ENCODE data around the gene AANAT.
"Not testable (repeated sequence)": the region's sequence is repeated elsewhere in the genome, so short reads cannot be mapped to it uniquely, and the experiment has no call there.

AANAT gene

GRCh38 chr17:76508472-76509063, 41.2 kb downstream of the AANAT start:
- not testable (repeated sequence) for DNase-seq

GRCh38 chr17:76510831-76511244, 43.4 kb downstream of the AANAT start:
- no peak for DNase-seq

- no peak for DNase-seq
These were observed 44.4 kb downstream of the AANAT start for GRCh38 chr17:76511668-76512365.

GRCh38 chr17:76512366-76513305, 45.2 kb downstream of the AANAT start:
- DNase-seq, result no peak

DNA sequence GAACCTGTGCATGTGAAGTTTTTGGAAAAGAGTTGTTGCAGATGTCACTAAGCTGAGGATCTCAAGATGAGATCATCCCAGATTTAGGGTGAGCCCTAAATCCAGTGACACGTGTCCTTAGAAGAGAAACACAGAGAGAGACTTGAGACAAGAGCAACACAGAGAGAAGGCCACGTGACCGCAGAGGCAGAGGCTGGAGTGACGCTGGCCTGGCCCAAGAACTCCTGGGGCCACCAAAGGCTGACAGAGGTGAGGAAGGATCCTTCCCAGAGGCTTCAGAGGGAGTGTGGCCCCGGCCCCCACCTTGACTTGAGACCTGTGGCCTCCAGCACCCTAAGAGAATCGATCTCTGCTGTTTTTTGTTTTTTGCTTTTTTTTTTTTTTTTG, 45.9 kb downstream of the AANAT start:
- DNase-seq, result no peak

- not testable (repeated sequence) for DNase-seq
These were observed 47.0 kb downstream of the AANAT start for GRCh38 chr17:76514355-76514754.

DNA sequence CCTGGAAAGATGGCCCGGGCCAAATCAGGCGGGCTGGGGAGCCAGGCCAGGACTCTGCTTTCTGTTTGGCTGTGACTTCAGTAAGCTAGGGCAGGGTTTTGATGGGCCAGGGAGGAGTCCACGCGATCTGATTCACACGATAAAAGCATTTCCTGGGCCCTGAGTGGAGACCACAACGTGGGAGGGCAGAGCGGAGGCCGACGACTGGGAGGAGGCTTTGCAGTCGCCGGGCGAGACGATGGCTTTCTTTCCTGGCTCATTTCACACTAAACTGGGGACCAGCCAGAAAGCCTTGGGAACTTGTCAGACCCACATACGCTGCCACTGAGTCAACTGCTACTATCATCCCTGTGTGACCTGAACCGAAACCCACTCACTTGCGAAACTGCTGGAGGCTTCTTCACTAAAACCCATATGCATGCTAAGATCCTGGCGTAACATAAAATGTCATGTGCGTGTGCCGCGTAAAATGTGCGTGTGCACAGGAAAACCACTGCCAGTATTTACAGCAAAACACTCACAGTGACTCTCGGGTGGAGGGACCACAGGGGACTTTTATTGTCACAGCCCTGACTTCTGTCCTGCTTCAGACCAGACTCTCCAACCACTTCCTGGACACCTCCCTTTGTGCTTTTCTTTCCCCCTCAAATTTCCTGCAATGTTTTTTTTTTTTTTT, 48.0 kb downstream of the AANAT start:
- no peak for DNase-seq

DNA sequence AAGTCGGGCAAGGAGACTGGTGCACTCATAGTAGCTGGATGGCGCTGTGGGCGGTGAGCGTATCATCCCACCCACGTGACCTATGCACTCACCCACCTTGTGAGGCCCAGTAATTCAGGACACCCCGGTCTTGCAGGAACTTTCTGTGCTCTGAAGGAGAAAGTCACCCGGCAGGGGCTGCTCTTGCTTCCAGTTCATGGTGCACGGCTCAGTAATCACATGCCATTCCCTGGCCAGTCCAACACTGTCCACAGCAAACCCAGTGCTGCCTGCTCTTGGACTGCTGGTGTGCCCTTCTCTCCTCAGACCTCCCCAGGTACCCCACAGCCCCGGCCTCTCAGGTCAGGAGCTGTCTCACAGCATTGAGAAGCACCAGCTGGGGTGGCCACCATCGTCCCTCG, 50.2 kb downstream of the AANAT start:
- DNase-seq, result no peak

DNA sequence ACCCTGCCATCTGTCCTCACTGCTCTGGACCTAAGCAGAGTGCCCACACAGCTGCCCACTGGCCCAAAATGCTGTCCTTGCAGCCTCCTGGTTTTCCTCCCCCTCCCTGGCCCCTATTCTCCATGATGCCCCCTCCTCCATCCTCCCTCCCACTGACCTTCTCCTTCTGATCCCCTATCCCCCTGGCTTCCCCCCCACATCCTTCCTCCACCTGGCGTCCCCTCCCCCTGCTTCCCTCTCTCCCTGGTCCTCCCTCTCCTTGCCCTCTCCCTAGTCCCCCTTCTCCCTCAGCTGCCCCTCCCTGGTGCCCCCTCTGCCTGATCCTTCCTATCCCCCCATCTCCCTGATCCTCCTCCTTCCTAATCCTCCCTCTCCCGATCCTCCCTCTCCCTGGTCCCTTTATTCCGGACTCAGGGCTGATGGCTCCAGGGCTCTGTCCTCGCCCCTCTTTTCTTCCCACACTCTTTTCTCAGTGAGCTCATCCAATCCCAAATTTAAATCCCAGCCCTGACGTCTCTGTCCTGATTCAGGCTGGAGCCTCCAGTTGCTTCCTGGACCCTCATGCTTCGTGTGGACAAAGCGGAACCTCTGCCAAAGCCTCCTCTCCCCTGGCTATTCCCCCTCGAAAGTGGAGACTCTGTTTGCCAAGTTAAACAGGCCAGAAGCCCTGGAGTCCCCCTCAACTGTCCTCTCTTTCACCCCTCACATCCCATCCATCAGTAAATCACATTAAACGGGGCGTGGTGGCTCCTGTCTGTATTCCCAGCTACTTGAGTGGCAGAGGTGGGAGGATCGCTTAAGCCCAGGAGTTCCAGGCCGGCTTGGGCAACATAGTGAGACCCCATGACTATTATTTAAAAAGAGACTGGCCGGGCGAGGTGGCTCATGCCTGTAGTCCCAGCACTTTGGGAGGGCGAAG, 51.9 kb downstream of the AANAT start:
- DNase-seq, result no peak
